Small intestine (tissue), 16 donors: ENCODE results near the gene TLL1. TPM values are rescaled to one million over a fixed set of nuclear protein-coding genes. Genes with fewer than 3 reads are reported as not detected.

ENCODE experiments used
- DNase-seq, 2 donors: peaks; one replicate each; pipeline versions ENCODE4 v3.0.0 to v3.0.0-alpha.2; 2013
- FAIRE-seq: peaks from 2 replicates; lab custom pipeline; 2012; peaks lifted over from hg19 to GRCh38; lab: Jason Lieb, UNC
- H3K27ac ChIP-seq, 3 donors: one replicate each; pipeline ENCODE4 v1.5.1; 2013; ENCODE audit warnings: low read length in 2 of 3, mild to moderate bottlenecking in 2 of 3, control low read depth in 1 of 3, inconsistent platforms in 1 of 3, low read depth in 1 of 3, moderate library complexity in 1 of 3
- H3K27me3 ChIP-seq, 3 donors: one replicate each; pipeline ENCODE4 v1.6.1; 2013; ENCODE audit warnings: low read length in 3 of 3, inconsistent platforms in 1 of 3; ENCODE audit not compliant: control insufficient read depth in 3 of 3, insufficient read depth in 3 of 3
- H3K36me3 ChIP-seq, 3 donors: one replicate each; pipeline ENCODE4 v1.6.1; 2013; ENCODE audit warnings: low read length in 3 of 3, inconsistent platforms in 1 of 3, low read depth in 1 of 3, mild to moderate bottlenecking in 1 of 3, moderate library complexity in 1 of 3; ENCODE audit not compliant: control insufficient read depth in 3 of 3, insufficient read depth in 2 of 3
- H3K4me1 ChIP-seq, 3 donors: one replicate each; pipeline ENCODE4 v1.6.1; 2013; ENCODE audit warnings: low read length in 2 of 3, inconsistent platforms in 1 of 3, low read depth in 1 of 3, mild to moderate bottlenecking in 1 of 3, moderate library complexity in 1 of 3; ENCODE audit not compliant: control insufficient read depth in 3 of 3, insufficient read depth in 2 of 3
- H3K4me3 ChIP-seq, 3 donors: one replicate each; pipeline ENCODE4 v1.5.1; 2013; ENCODE audit warnings: low read length in 3 of 3, control low read depth in 1 of 3, inconsistent platforms in 1 of 3, low read depth in 1 of 3, mild to moderate bottlenecking in 1 of 3, moderate library complexity in 1 of 3
- H3K9me3 ChIP-seq, 2 donors: one replicate each; pipeline ENCODE4 v1.6.1; 2013; ENCODE audit warnings: low read depth in 1 of 2, low read length in 1 of 2; ENCODE audit not compliant: control insufficient read depth in 2 of 2, insufficient read depth in 1 of 2
- WGBS, 3 donors: extraction: QIAGEN DNeasy Blood & Tissue Kit; methylation state at CpG; one replicate each; pipeline ENCODE4 v1.1.7; 2013; 5-methylcytosine and 5-hydroxymethylcytosine counted together
- long read RNA-seq, 10 donors: transcript quantifications; one replicate each; lab custom pipeline, GENCODE V29; 2026
- polyA plus RNA-seq, 4 donors: library from polyadenylated mRNA; stranded (reverse) in 3 of 4; unstranded in 1 of 4; fragments of 200-250 nt in 3 of 4; fragments of 120-200 nt in 1 of 4; gene quantifications; one replicate each; pipeline versions ENCODE4 v1.2.1 to v1.2.3, GENCODE V29; 2013
- donor health status: healthy with polysubstance abuse.
- donor health status: control.
- donor health status: control.
- donor health status: Bipolar disorder and iron deficiency.
- donor health status: healthy.

TLL1 gene
- 1 to 10 TPM; 1.6 to 3.2 (median 1.9) TPM for polyA plus RNA-seq
- long read RNA-seq, donor 1: 0 reads
- long read RNA-seq, donor 2: 0 reads
- long read RNA-seq, donor 3: 0 reads
- long read RNA-seq, donor 4: 0 reads
- long read RNA-seq, donor 5: 0 reads
- long read RNA-seq, donor 6: 0 reads
- long read RNA-seq, donor 7: 0 reads
- long read RNA-seq, donor 8: 0 reads
- long read RNA-seq, donor 9: 0 reads
- long read RNA-seq, donor 10: 0 reads

- H3K4me3 ChIP-seq: peak within 1 kb of the TSS in 2 of 3 donors; percentile 63 to 65
- H3K27ac ChIP-seq: peak within 1 kb of the TSS in 1 of 3 donors; percentile 36
- FAIRE-seq: no peak
- peaks cover 0 to 25% (median 4%) of the 10 kb centered on the region in 3 donors for H3K27me3 ChIP-seq
- no peaks in the 10 kb centered on the region for H3K36me3 ChIP-seq
- peaks cover 0 to 4% (median 0%) of the 10 kb centered on the region in 3 donors for H3K4me1 ChIP-seq
- H3K9me3 ChIP-seq: no peaks in the 10 kb centered on the region
- DNase-seq: peak; percentile 49 to 63
- WGBS, 3 donors: 1 to 3% (median 2%) methylated on average over 24 of the region's 24 CpGs
These were observed at the start of gene TLL1 for GRCh38 chr4:165872461-165873297. TLL1 (plus strand) TSS chr4:165873237; CDS start chr4:165873905, 668 bp downstream.

GRCh38 chr4:165826166-165826565, 46.9 kb upstream of the TLL1 start:
- DNase-seq: peak; percentile 4 to 10
- H3K9me3 ChIP-seq: no peaks in the 10 kb centered on the region
- H3K27ac ChIP-seq: no peak overlapping the region
- no peaks in the 10 kb centered on the region for H3K4me1 ChIP-seq
- 64 to 67% (median 66%) methylated on average over 1 of the region's 1 CpG for WGBS, 3 donors
- no peaks in the 10 kb centered on the region for H3K36me3 ChIP-seq
- no peak for FAIRE-seq
- no peak overlapping the region for H3K4me3 ChIP-seq
- H3K27me3 ChIP-seq: no peaks in the 10 kb centered on the region

GRCh38 chr4:165827018-165827417, 46.0 kb upstream of the TLL1 start:
- no peaks in the 10 kb centered on the region for H3K36me3 ChIP-seq
- H3K27me3 ChIP-seq: no peaks in the 10 kb centered on the region
- FAIRE-seq (no peak), DNase-seq (no peak)
- WGBS, 3 donors: 59 to 84% (median 72%) methylated on average over 1 of the region's 1 CpG
- H3K4me3 ChIP-seq: no peak overlapping the region
- no peaks in the 10 kb centered on the region for H3K4me1 ChIP-seq
- no peaks in the 10 kb centered on the region for H3K9me3 ChIP-seq
- H3K27ac ChIP-seq: no peak overlapping the region

GRCh38 chr4:165828928-165829327, 44.1 kb upstream of the TLL1 start:
- Histone ChIP-seq H3K9me3 (no peaks in the 10 kb centered on the region), H3K4me3 (no peak overlapping the region), H3K36me3 (no peaks in the 10 kb centered on the region), H3K27ac (no peak overlapping the region), H3K4me1 (no peaks in the 10 kb centered on the region), H3K27me3 (no peaks in the 10 kb centered on the region)
- FAIRE-seq: no peak
- DNase-seq: no peak
- WGBS, 3 donors: 30 to 49% (median 40%) methylated on average over 2 of the region's 2 CpGs

- WGBS, 3 donors: 88 to 92% (median 92%) methylated on average over 2 of the region's 2 CpGs
- no peak overlapping the region for H3K4me3 ChIP-seq
- no peaks in the 10 kb centered on the region for H3K36me3 ChIP-seq
- FAIRE-seq (no peak), DNase-seq (no peak)
- H3K9me3 ChIP-seq: no peaks in the 10 kb centered on the region
- H3K27ac ChIP-seq: no peak overlapping the region
- no peaks in the 10 kb centered on the region for H3K4me1 ChIP-seq
- no peaks in the 10 kb centered on the region for H3K27me3 ChIP-seq
These were observed 38.9 kb upstream of the TLL1 start for GRCh38 chr4:165834116-165834515.

GRCh38 chr4:165838575-165838974, 34.5 kb upstream of the TLL1 start:
- Histone ChIP-seq H3K9me3 (no peaks in the 10 kb centered on the region), H3K27me3 (no peaks in the 10 kb centered on the region), H3K27ac (no peak overlapping the region), H3K36me3 (no peaks in the 10 kb centered on the region), H3K4me1 (no peaks in the 10 kb centered on the region), H3K4me3 (no peak overlapping the region)
- DNase-seq (no peak), FAIRE-seq (no peak)
- 84 to 91% (median 89%) methylated on average over 1 of the region's 1 CpG for WGBS, 3 donors

- peak overlapping the region in 1 of 3 donors; percentile 1 for H3K27ac ChIP-seq
These were observed 33.3 kb upstream of the TLL1 start for GRCh38 chr4:165839615-165840333.

GRCh38 chr4:165842684-165843083, 30.4 kb upstream of the TLL1 start:
- FAIRE-seq: no peak
- Histone ChIP-seq H3K4me1 (no peaks in the 10 kb centered on the region), H3K36me3 (no peaks in the 10 kb centered on the region), H3K27me3 (no peaks in the 10 kb centered on the region), H3K9me3 (no peaks in the 10 kb centered on the region), H3K27ac (no peak overlapping the region), H3K4me3 (no peak overlapping the region)
- DNase-seq: no peak

More at GRCh38 chr4:165839615-165840333, 33.3 kb upstream of the TLL1 start:
- Histone ChIP-seq H3K9me3 (no peaks in the 10 kb centered on the region), H3K27me3 (no peaks in the 10 kb centered on the region), H3K4me3 (no peak overlapping the region), H3K4me1 (no peaks in the 10 kb centered on the region), H3K36me3 (no peaks in the 10 kb centered on the region)
- FAIRE-seq (no peak), DNase-seq (no peak)
- 68 to 77% (median 71%) methylated on average over 5 of the region's 5 CpGs for WGBS, 3 donors
